OCI-LY3 (cell line): ENCODE measurements around the gene PGAP6.

Experiments used
- EZH2phosphoT487 ChIP-seq: fragments of 200-600 bp; shearing (Covaris generic); IDR thresholded peaks from 2 replicates; pipeline ENCODE4 v1.6.1; 2018; ENCODE audit warnings: antibody characterized with exemption, mixed run types, low read depth
- TF ChIP-seq, protein P1 (sequence below): fragments of 200-600, 300-600 bp; sonication (generic); IDR thresholded peaks from 2 replicates; pipeline ENCODE4 v1.5.1; 2014; ENCODE audit warnings: antibody characterized with exemption, low read length, low read depth

DNA sequence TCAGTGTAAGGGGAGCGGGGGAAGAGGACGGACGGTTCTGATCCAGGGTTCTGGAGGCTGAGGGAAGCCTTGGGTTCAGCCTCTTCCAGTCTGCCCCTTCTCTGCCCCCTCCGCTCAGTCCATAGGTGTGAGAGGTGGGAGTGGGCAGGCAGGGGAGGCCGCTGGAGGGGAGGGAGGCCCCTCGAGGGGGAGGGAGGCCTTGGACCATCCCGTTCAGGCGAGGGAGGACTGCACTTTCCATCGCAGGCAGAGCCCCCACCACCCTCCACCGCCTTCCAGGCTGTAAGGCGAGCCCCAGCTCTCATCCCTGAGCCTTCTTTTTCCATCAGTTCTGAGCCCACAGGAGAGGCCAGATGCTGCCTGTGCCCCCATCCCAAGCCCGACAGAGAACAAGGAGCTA, 25.0 kb downstream of the PGAP6 start:
- TF ChIP-seq, protein P1, sequence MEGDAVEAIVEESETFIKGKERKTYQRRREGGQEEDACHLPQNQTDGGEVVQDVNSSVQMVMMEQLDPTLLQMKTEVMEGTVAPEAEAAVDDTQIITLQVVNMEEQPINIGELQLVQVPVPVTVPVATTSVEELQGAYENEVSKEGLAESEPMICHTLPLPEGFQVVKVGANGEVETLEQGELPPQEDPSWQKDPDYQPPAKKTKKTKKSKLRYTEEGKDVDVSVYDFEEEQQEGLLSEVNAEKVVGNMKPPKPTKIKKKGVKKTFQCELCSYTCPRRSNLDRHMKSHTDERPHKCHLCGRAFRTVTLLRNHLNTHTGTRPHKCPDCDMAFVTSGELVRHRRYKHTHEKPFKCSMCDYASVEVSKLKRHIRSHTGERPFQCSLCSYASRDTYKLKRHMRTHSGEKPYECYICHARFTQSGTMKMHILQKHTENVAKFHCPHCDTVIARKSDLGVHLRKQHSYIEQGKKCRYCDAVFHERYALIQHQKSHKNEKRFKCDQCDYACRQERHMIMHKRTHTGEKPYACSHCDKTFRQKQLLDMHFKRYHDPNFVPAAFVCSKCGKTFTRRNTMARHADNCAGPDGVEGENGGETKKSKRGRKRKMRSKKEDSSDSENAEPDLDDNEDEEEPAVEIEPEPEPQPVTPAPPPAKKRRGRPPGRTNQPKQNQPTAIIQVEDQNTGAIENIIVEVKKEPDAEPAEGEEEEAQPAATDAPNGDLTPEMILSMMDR: no peak
- TF ChIP-seq EZH2phosphoT487: no peak
